ENCODE measurements around the gene TECPR1.

The TECPR1 gene

GRCh38 chr7:98170966-98171365, 81.1 kb downstream of the TECPR1 start:
- no peak for DNase-seq (ENCODE audit: extremely low read depth in 1 of 2, low read depth in 1 of 2)

- DNase-seq (ENCODE audit: extremely low read depth in 1 of 2, low read depth in 1 of 2) = no peak
Measured at GRCh38 chr7:98168904-98169621, 83.0 kb downstream of the TECPR1 start.

- DNase-seq (ENCODE audit: extremely low read depth in 1 of 2, low read depth in 1 of 2) = peak in 1 of 2 donors; percentile 47
Measured at GRCh38 chr7:98168181-98168903, 83.7 kb downstream of the TECPR1 start.

- no peak for DNase-seq (ENCODE audit: extremely low read depth in 1 of 2, low read depth in 1 of 2)
Measured at GRCh38 chr7:98167653-98168052, 84.4 kb downstream of the TECPR1 start.

- DNase-seq (ENCODE audit: extremely low read depth in 1 of 2, low read depth in 1 of 2) = no peak
Measured at GRCh38 chr7:98166668-98166970, 85.4 kb downstream of the TECPR1 start.

GRCh38 chr7:98165827-98166667, 86.0 kb downstream of the TECPR1 start:
- peak; percentile 11 to 23 for DNase-seq (ENCODE audit: extremely low read depth in 1 of 2, low read depth in 1 of 2)

Data from stimulated activated CD8-positive, alpha-beta memory T cell treated with anti-CD3 and anti-CD28 coated beads, Interleukin-7, amount 100 ng/mL, for 48 hours (primary cell).